SU-DHL-6 (cell line): ENCODE measurements around the gene CDH23.

Experiments used
- EZH2phosphoT487 ChIP-seq: fragments of 200-600 bp; sonication (generic), shearing (Covaris generic); conservative IDR thresholded peaks from 2 replicates; pipeline ENCODE4 v1.6.1; 2018; ENCODE audit warnings: mild to moderate bottlenecking, antibody characterized with exemption, low read length, moderate library complexity, mixed read lengths
- TF ChIP-seq, protein P1 (sequence below): fragments of 200-600 bp; sonication (generic); IDR thresholded peaks from one replicate; pipeline ENCODE4 v1.5.1; 2017; ENCODE audit warnings: antibody characterized with exemption, mild to moderate bottlenecking, low read length, moderate library complexity; ENCODE audit not compliant: insufficient read depth, poor library complexity, severe bottlenecking

GRCh38 chr10:71671994-71672946 lies 275.6 kb downstream of the CDH23 start:
- TF ChIP-seq, protein P1, sequence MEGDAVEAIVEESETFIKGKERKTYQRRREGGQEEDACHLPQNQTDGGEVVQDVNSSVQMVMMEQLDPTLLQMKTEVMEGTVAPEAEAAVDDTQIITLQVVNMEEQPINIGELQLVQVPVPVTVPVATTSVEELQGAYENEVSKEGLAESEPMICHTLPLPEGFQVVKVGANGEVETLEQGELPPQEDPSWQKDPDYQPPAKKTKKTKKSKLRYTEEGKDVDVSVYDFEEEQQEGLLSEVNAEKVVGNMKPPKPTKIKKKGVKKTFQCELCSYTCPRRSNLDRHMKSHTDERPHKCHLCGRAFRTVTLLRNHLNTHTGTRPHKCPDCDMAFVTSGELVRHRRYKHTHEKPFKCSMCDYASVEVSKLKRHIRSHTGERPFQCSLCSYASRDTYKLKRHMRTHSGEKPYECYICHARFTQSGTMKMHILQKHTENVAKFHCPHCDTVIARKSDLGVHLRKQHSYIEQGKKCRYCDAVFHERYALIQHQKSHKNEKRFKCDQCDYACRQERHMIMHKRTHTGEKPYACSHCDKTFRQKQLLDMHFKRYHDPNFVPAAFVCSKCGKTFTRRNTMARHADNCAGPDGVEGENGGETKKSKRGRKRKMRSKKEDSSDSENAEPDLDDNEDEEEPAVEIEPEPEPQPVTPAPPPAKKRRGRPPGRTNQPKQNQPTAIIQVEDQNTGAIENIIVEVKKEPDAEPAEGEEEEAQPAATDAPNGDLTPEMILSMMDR: no peak
- no peak for TF ChIP-seq EZH2phosphoT487
